K562 (cell line): ENCODE measurements around the gene KCNJ5. TPM values are rescaled to one million over a fixed set of nuclear protein-coding genes. Genes with fewer than 3 reads are reported as not detected.

Experiments
- ATAC-seq: fragments of 200-7000 bp; cut with Tn5 transposase; 3 replicates; pipeline ENCODE4 v1.9.1; 2020; ENCODE audit warnings: moderate library complexity
- BruUV-seq: library from RNA; stranded (reverse); fragments of 400-500 nt; replicated peaks from 2 replicates; lab custom pipeline; 2021; lab: Mats Ljungman, UMichigan
- CTCF ChIA-PET: fragments of 300-600 bp; formaldehyde crosslinking; extraction: SDS; loops from one replicate; lab custom pipeline; 2021; ENCODE audit warnings: low intra/inter-chr PET ratio; lab: Yijun Ruan, JAX
- POLR2A ChIA-PET: fragments of 300-600, 350-650 bp; sonication (Branson Sonifier 250); formaldehyde crosslinking; extraction: SDS; loops from one replicate; lab custom pipeline; 2021; ENCODE audit warnings: antibody characterized with exemption, inconsistent platforms; lab: Yijun Ruan, JAX
- DNase-seq, 4 experiments: peaks; one replicate each; pipeline versions ENCODE4 v3.0.0 to v3.0.0-alpha.2; 2011 to 2018; ENCODE audit warnings: low spot score in 3 of 4, mixed read lengths in 3 of 4; ENCODE audit errors: extremely low read depth in 1 of 4
- FAIRE-seq: peaks from 2 replicates; lab custom pipeline; 2011; peaks lifted over from hg19 to GRCh38; lab: Jason Lieb, UNC
- H2AFZ ChIP-seq: 2 replicates; pipeline ENCODE4 v1.6.0; 2011; ENCODE audit warnings: low read depth, low read length, control low read depth, inconsistent platforms
- H3K27ac ChIP-seq: fragments of 200-600 bp; 3 replicates; pipeline ENCODE4 v1.8.0; 2011; ENCODE audit warnings: low read depth, mild to moderate bottlenecking, control low read depth, inconsistent platforms, low read length, moderate library complexity, mixed read lengths; ENCODE audit errors: extremely low read depth
- H3K27me3 ChIP-seq, 2 experiments: fragments of 300-600 bp in 1 of 2; 2 replicates in 1 of 2; 3 replicates in 1 of 2; pipeline versions ENCODE4 v1.6.0 to v1.8.0; 2011; ENCODE audit warnings: inconsistent platforms in 2 of 2, low read length in 2 of 2, mild to moderate bottlenecking in 1 of 2, mixed read lengths in 1 of 2, moderate library complexity in 1 of 2; ENCODE audit not compliant: control insufficient read depth in 2 of 2, insufficient read depth in 2 of 2
- H3K36me3 ChIP-seq: fragments of 300-600 bp; 3 replicates; pipeline ENCODE4 v1.8.0; 2011; ENCODE audit warnings: mild to moderate bottlenecking, low read length, inconsistent platforms; ENCODE audit not compliant: control insufficient read depth, insufficient read depth
- H3K4me1 ChIP-seq, 2 experiments: fragments of 200-600 bp in 1 of 2; replicated peaks in 1 of 2; 2 replicates in 1 of 2; 3 replicates in 1 of 2; pipeline versions ENCODE4 v1.5.1 to v1.8.0; 2011; ENCODE audit warnings: inconsistent platforms in 2 of 2, low read length in 2 of 2, mild to moderate bottlenecking in 1 of 2, mixed read lengths in 1 of 2, moderate library complexity in 1 of 2; ENCODE audit not compliant: control insufficient read depth in 2 of 2, insufficient read depth in 2 of 2
- H3K4me2 ChIP-seq: 2 replicates; pipeline ENCODE4 v1.6.1; 2011; ENCODE audit warnings: low read length, control low read depth, inconsistent platforms, mixed read lengths; ENCODE audit not compliant: insufficient read depth
- H3K4me3 ChIP-seq: fragments of 200-600 bp; sonication (generic), shearing (Covaris generic); 2 replicates; pipeline ENCODE4 v1.5.1; 2016; ENCODE audit warnings: control low read depth, inconsistent platforms
- H3K79me2 ChIP-seq: fragments of 200-600 bp; 3 replicates; pipeline ENCODE4 v1.8.0; 2011; ENCODE audit warnings: low read length, inconsistent platforms; ENCODE audit not compliant: control insufficient read depth, insufficient read depth
- H3K9ac ChIP-seq, 2 experiments: 2 replicates each; pipeline versions ENCODE4 v1.6.0 to v1.6.1; 2011; ENCODE audit warnings: low read depth in 2 of 2, low read length in 2 of 2, control low read depth in 1 of 2, inconsistent platforms in 1 of 2, mild to moderate bottlenecking in 1 of 2, mixed read lengths in 1 of 2; ENCODE audit not compliant: insufficient read depth in 1 of 2
- H3K9me1 ChIP-seq: one replicate; pipeline ENCODE4 v1.6.0; 2011; ENCODE audit warnings: inconsistent platforms, mild to moderate bottlenecking, low read length, moderate library complexity; ENCODE audit not compliant: control insufficient read depth, insufficient read depth
- H3K9me3 ChIP-seq: replicated peaks from 2 replicates; pipeline ENCODE4 v1.5.1; 2011; ENCODE audit warnings: low read depth, low read length, inconsistent platforms; ENCODE audit not compliant: control insufficient read depth, insufficient read depth
- H4K20me1 ChIP-seq: replicated peaks from 2 replicates; pipeline ENCODE4 v1.6.1; 2011; ENCODE audit warnings: low read length, inconsistent platforms, mixed read lengths; ENCODE audit not compliant: control insufficient read depth, insufficient read depth
- KLF10 ChIP-seq: fragments of 250-450 bp; sonication (Bioruptor Pico); IDR thresholded peaks from 2 replicates; pipeline ENCODE4 v1.6.1; 2021; ENCODE audit warnings: matching md5 sums
- KLF16 ChIP-seq: IDR thresholded peaks from 2 replicates; pipeline ENCODE4 v1.6.1; 2016; ENCODE audit warnings: antibody characterized with exemption
- TBP ChIP-seq: optimal IDR thresholded peaks from 2 replicates; pipeline ENCODE3; 2011; ENCODE audit warnings: low read depth, low read length, improper control_type of control experiment
- ZEB2 ChIP-seq: fragments of 450-650 bp; IDR thresholded peaks from 2 replicates; pipeline ENCODE4 v1.6.1; 2016
- ZFP91 ChIP-seq: sonication (generic); formaldehyde crosslinking; IDR thresholded peaks from 2 replicates; pipeline ENCODE4 v1.8.0; 2022; ENCODE audit warnings: mild to moderate bottlenecking, missing genetic modification reagents
- ZNF407 ChIP-seq: fragments of 450-650 bp; IDR thresholded peaks from 2 replicates; pipeline ENCODE4 v1.6.1; 2016; ENCODE audit warnings: low read depth
- WGBS: fragments of 100-300 bp; shearing (Covaris generic); methylation state at CpG from one replicate; pipeline ENCODE4 v1.1.6; 2016; ENCODE audit warnings: low coverage, mixed read lengths; ENCODE audit not compliant: insufficient coverage; ENCODE audit errors: missing lambda C conversion rate; 5-methylcytosine and 5-hydroxymethylcytosine counted together
- in situ Hi-C: fragments of 300-500 bp; cut with MboI; formaldehyde crosslinking; loops from 4 replicates; pipeline ENCODE4 v1.15.0; 2018; ENCODE audit warnings: inconsistent platforms, mixed read lengths
- intact Hi-C: fragments of 100-400 bp; cut with micrococcal nuclease; formaldehyde crosslinking; loops from 2 replicates; pipeline ENCODE4 v1.14.2; 2022
- polyA plus RNA-seq, 8 experiments: library from polyadenylated mRNA; depleted of rRNA in 4 of 8; stranded (reverse) in 5 of 8; unstranded in 3 of 8; fragments of >200 nt; fragmentation: Nextera tagmentation in 2 of 8; fragmentation: Illumina TruSeq in 1 of 8; extraction: Ambion mirVana in 2 of 8; extraction: Trizol in 1 of 8; gene quantifications; 2 replicates each; pipeline versions ENCODE4 v1.2.1 to v1.2.3, GENCODE V29; 2011 to 2014; ENCODE audit warnings: inconsistent platforms in 1 of 8, missing spikeins in 1 of 8
- total RNA-seq, 7 experiments: library from RNA; depleted of rRNA in 6 of 7; stranded (reverse); fragments of >200 nt in 6 of 7; fragmentation: Illumina TruSeq in 2 of 7; extraction: Trizol in 2 of 7; gene quantifications; 2 replicates each; pipeline versions ENCODE4 v1.2.1 to v1.2.3, GENCODE V29; 2011 to 2021; ENCODE audit warnings: low replicate concordance in 1 of 7
- TF ChIP-seq, protein P1 (sequence below): fragments of 250-450 bp; sonication (Bioruptor Pico); IDR thresholded peaks from 2 replicates; pipeline ENCODE4 v1.8.0; 2021; ENCODE audit warnings: moderate library complexity, mild to moderate bottlenecking, inconsistent platforms
- TF ChIP-seq, protein P2 (sequence below), 2 experiments: fragments of 450-650 bp; IDR thresholded peaks; 2 replicates each; pipeline ENCODE4 v1.6.1; 2016

Gene KCNJ5
- total and polyA plus RNA-seq, 9 of the 15 experiments (the other 6 are each of a cell fraction or from before 2014, with no cell fraction given), result 0.04 TPM; not detected in 8

- H3K27ac ChIP-seq, result no peak overlapping the region
- 0 out of 5 replicates have a peak, but pooled peaks cover 0 to 4% of the 10 kb centered on the region in 2 experiments for H3K4me1 ChIP-seq
- CTCF ChIA-PET, result no interaction called here
- in situ Hi-C loops (no loop called here), intact Hi-C loops (no loop called here)
- DNase-seq (no peak), FAIRE-seq (no peak), ATAC-seq (no peak)
- no peak overlapping the region for H3K9ac ChIP-seq
- no peak overlapping the region for H2AFZ ChIP-seq
- no peaks in the 10 kb centered on the region; the same call in 1 of the 2 replicates for H4K20me1 ChIP-seq
- peaks cover 11 to 36% of the 10 kb centered on the region in 2 experiments; a peak in 4 of 5 replicates for H3K27me3 ChIP-seq
- BruUV-seq, result no TSS peak
- WGBS, result 0% methylated on average over 10 of the region's 10 CpGs
- POLR2A ChIA-PET, result interaction anchor here (0.6 kb wide), 1 partner anchor 43 kb away, joined by 3 read pairs; no protein-coding TSS in a partner anchor
- no peaks in the 10 kb centered on the region for H3K9me3 ChIP-seq
- no peaks in the 10 kb centered on the region for H3K36me3 ChIP-seq
- H3K4me2 ChIP-seq, result no peak overlapping the region
- H3K4me3 ChIP-seq, result no peak overlapping the region
- no peaks in the 10 kb centered on the region for H3K9me1 ChIP-seq
- no peaks in the 10 kb centered on the region for H3K79me2 ChIP-seq
- no peak for TF ChIP-seq KLF10
- TF ChIP-seq, protein P1, sequence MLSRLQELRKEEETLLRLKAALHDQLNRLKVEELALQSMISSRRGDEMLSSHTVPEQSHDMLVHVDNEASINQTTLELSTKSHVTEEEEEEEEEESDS, result no peak
- TF ChIP-seq TBP, result no peak
- TF ChIP-seq, protein P2, sequence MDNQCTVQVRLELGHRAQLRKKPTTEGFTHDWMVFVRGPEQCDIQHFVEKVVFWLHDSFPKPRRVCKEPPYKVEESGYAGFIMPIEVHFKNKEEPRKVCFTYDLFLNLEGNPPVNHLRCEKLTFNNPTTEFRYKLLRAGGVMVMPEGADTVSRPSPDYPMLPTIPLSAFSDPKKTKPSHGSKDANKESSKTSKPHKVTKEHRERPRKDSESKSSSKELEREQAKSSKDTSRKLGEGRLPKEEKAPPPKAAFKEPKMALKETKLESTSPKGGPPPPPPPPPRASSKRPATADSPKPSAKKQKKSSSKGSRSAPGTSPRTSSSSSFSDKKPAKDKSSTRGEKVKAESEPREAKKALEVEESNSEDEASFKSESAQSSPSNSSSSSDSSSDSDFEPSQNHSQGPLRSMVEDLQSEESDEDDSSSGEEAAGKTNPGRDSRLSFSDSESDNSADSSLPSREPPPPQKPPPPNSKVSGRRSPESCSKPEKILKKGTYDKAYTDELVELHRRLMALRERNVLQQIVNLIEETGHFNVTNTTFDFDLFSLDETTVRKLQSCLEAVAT (IDR thresholded peaks at IDR 0.05), result no peak
- TF ChIP-seq ZEB2, result no peak
- TF ChIP-seq ZFP91 (CRISPR knock-in tag), result no peak
- TF ChIP-seq KLF16, result no peak
- TF ChIP-seq ZNF407, result no peak
These were observed 11.4 kb downstream of the KCNJ5 start for GRCh38 chr11:128902515-128903066.
